Effector CD4-positive, alpha-beta T cell (primary cell): Measurements from ENCODE around the gene ACKR3.

Source experiments
- DNase-seq: peaks from one replicate; pipeline ENCODE4 v3.0.0-alpha.2; 2020

Gene ACKR3

GRCh38 chr2:236612737-236613136 lies 43.1 kb downstream of the ACKR3 start:
- no peak for DNase-seq

DNA sequence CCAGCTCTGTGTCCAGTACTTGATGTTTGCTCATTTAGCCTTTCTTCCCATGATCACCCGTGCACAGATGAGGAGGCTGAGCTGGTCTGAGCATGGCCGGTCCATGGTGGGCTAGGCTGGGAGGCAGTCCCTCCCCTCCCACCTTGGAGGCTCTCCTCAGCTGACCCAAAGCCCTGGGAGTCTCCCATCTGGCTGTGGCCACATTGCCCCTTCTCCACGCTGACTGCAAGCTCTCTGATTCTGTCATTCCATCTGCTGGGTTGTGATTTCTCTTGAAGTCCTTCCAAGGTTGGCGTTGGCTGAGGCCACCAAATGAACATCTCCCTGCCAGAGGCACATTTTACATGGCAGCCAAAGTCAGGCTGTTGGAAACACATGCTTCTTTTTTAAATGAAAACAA lies 44.0 kb downstream of the ACKR3 start:
- DNase-seq, result no peak

DNA sequence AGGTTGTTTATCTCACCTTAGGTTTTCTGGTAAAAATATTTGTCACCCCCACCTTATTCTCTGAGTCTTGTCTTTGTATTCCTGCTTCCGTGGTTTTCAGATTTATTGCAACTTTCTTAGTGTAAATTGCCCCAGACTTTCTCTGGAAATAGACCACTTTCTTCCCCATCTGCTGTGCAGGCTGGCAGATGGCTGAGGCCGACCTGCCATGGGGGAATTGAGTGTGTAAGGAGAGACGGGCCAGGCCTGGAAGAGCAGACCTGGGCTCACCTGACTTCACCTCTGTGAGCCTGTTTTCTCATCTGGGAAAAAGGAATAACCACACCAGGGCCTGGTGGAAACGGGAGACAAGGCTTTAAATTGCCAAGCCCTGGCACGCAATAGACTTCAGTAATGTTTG lies 44.9 kb downstream of the ACKR3 start:
- no peak for DNase-seq

DNA sequence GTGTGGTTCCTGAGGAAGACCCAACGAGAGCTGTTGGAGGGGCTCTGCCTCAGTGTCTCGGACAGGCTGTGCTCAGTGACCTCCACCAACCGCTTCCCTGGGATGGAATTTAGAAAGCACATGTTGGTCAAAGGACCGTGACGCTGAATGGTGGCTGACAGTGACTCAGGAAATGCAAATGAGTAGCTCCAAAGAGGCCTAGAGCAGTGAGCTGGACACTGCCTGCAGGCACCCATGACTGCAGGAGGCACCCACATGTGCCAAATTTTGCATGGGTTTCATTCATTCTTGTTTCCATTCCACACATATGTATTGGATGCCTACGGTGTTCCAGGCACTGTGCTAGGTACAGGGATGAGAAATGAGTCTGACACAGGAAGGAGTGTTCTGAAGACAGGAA lies 46.4 kb downstream of the ACKR3 start:
- no peak for DNase-seq

- no peak for DNase-seq
Measured at GRCh38 chr2:236616624-236617023, 47.0 kb downstream of the ACKR3 start.

DNA sequence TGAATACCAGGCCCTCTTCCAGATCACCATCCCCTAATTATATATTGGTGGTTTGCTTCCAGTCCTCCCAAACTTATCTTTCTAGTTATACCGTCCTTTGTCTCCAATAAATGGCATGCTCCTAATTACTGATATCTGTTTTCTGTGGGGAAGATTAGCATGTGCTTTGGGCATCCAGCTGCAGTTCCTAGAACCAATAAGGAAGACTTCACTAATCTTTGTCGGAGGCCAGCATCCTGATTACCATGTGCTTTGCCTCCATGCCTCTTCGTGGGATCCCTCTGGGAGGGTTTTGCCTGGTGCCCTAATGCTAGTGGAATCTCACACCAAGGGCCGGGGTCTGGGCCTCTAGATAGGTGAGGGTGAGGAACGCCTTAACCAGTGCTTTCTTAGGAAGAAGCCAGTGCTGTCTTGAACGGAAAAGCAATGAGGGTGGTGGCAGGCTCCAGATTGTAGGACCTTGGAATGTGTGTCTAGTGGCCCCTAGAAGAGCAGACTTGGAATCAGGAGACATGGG lies 47.7 kb downstream of the ACKR3 start:
- DNase-seq, result no peak

DNA sequence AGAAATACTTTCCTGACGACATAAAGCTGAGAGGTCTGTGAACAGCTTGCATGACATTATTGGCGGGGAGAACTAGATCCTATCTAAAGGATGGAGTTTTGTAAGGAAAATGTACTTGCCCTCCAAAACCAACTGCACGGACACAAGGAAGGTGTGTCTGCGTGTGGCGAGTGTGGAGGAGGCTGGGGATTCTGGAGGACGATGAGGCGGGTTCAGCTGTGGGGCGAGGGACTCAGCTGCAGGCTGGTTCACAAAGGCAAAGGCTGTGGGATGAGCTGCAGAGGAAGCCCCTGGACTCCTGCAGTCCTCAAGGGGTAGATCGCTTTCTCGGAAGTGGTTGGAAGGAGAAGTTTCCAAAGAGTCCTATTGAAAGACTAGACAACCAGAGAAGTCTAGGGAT lies 48.2 kb downstream of the ACKR3 start:
- no peak for DNase-seq

GRCh38 chr2:236618370-236618769 lies 48.7 kb downstream of the ACKR3 start:
- DNase-seq, result no peak

GRCh38 chr2:236619910-236620612 lies 50.4 kb downstream of the ACKR3 start:
- DNase-seq, result no peak

DNA sequence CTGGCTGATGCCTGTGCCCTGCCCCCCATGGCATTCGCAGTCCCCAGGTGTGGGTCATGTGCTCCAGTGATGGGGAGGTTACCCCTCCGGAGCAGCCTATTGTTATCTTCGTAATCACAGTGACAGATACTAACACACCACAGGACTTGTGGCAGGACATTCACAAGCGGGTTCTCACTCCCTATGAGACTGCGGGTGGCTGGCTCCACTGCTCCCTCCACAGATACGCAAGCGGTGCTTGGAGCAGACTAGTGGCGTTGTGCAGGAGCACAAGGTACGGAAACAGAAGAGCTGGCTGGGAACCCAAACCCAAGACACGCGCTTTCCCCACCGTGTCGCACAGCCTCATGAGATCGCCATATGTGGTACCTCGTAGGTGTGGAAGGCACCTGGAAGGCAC lies 52.2 kb downstream of the ACKR3 start:
- no peak for DNase-seq

- DNase-seq, result no peak
Measured at GRCh38 chr2:236622201-236622600, 52.6 kb downstream of the ACKR3 start.

DNA sequence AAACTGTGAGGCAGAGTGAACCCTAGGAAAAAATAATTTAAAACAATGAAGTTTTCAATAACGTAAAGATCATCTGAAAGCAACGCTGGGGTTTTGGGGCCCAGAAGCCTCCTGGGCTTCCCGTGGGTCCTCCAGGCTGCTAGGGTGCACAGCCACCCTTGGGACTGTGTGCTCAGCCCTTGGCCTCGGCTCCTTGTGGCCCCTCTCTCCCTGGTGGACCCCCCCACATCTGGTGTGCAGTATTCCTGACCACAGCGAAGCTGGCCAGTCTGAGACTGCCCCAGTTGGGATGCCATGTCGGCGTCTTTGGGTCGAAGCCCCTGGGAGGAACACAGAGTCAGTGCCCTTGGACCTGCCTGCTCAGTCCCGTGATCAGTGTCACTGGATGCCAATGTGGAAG lies 53.0 kb downstream of the ACKR3 start:
- DNase-seq, result no peak

DNA sequence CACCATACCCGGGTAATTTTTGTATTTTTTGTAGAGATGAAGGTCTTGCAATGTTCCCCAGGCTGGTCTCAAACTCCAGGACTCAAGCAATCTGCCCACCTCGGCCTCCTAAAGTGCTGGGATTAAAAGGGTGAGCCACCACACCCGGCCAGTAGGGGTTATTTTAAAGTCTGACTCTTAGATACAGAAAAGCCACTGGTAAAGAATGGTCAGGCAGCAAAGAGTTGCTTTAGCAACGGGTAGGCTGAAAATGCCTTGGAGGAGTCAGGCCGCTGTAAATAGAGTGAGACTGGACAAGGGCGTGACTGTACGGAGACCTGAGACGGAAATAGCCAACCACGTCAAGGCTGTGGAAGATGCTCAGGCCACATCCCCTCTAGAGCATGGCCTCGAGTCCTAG lies 54.2 kb downstream of the ACKR3 start:
- no peak for DNase-seq

- no peak for DNase-seq
Measured at GRCh38 chr2:236625156-236625690, 55.6 kb downstream of the ACKR3 start.

- no peak for DNase-seq
Measured at GRCh38 chr2:236626391-236627150, 56.9 kb downstream of the ACKR3 start.

DNA sequence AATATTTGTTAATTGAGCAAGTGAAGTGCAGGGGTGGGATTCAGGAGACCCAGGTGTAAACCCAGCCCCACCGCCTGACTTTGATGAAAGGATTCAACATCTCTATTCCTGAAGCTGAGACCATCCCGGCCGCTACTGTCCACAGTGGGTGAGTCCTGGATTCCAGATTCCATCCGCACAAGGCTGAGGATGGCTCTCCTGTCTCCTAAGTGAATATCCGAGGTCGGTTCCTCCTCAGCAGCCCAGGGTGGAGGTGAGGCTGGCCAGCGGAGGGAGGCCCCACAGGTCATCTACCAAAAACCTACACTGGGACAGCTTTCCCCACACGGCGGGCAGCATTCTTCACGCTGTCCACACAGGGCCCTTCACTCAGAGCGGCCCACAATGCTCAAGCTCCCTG lies 57.6 kb downstream of the ACKR3 start:
- no peak for DNase-seq

GRCh38 chr2:236627841-236628240 lies 58.2 kb downstream of the ACKR3 start:
- DNase-seq, result no peak

DNA sequence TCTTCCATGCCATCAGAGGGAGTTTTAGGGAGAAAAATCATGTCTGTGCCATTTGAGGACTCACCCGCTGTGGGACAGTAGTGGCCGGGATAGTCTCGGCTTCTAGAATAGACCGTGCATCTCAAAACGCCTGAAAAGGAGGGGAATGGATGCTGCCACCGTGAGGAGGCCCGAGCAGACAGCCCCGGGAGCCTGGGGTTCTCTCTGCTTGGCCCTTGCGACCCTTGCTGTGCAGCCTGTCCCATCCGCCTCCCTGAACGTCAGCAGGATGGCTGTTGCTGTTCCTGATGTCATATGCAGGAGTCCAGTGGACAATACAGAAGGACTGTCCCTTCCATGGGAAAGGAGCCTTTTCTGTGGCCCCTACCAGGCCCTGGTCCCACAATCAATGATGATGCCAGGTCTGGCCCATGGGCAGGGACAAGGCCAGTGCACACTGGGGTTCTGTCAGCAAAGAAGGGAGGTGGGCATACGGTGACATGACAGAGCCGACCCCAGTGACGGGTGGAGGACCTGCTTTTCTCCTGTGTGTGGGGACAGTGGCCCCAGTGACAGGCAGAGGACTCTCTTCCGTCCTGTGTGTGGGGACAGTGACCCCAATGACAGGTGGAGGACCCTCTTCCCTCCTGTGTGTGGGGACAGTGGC lies 58.8 kb downstream of the ACKR3 start:
- DNase-seq, result no peak

GRCh38 chr2:236628981-236629605 lies 59.5 kb downstream of the ACKR3 start:
- no peak for DNase-seq

DNA sequence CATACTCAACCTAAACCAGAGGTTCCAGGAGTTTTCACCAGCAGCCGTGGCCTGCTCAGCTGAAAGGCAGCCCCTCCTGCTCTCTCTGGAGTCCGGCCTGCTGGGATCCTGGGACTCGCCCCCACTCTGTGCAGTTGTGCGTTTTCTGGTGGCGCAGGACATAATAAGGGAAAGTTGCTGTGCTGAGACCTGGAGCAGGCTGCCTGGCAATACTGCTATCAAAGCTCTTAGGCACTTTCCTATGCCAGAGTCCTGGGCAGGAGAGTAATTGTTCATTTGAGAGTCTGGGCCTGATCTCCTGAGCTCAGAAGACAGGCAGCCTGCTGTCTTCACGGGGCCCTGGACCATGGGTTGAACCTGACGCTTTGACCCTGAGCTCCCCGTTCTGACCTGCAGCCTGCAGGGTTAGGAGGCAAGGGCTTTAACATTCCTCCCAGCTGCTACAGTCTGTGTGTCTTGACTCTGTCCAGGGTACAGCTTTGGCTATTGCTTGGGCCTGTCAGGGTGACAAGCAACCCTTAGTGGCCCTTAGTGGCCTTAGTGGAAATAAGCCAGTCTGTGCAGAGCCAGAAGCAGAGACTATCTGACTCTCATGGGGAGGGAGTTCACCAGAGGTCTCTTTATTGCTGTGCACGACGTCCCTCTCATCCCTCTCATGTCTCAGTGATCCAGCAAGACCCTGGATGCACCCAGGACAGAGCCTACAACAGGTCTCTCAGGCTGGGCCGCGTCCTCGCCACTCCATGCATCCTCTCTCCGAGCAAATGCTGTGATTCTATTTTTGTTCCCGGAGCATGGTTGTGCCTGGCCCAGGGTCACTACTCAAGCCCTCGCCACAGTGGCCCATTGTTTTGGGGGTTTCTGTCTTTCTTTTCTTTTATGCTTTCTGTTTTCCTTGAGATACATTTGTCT lies 60.6 kb downstream of the ACKR3 start:
- DNase-seq, result no peak

DNA sequence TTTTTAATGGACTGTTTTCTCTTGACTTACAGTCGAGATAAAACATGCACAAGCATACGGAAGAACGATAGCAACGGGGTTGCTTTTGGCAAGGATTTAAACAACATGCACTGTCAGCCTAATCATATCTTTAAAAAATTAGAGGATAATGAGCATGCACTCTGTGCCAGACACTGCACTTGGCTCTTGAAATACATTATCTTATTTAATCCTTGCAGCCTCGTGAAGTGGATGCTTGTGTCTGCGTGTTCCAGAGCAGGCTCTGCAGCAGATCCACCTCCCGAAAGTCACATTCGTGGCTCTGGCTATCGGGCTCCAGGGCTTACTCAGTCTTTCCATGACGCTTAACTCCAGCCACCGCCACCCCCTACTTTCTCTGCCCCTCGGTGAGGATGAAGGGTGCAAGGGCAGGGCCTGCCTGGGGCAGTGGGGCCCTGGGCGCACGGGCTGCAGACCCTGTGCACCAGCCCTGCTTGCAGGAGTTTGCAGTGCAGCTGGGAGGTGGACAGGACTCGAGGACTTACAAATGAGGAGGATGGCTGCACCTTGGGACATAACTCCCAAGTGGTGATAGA lies 61.7 kb downstream of the ACKR3 start:
- no peak for DNase-seq

DNA sequence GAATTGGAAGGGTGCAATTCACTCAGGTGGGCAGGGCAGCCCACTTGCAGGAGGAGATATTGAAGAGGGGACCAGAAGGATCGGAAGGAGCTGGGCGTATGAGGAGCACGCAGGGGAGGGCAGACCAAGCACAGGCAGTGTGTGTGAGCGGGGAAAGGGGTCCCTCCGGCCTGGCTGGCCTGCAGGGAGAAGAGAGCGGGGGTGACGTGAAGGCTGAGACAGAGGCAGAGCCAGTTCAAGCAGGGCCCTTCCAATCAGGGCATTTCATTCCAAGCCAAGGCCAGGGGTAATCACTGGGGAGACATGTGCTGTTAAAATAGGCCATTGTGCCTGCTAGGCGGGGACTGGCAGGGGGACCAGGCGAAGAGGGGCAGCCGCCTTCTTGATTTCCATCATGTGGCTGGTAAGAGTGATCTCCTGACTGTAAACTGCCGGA lies 62.2 kb downstream of the ACKR3 start:
- no peak for DNase-seq
